ENCODE data around the gene LIMCH1. TPM values are rescaled to one million over a fixed set of nuclear protein-coding genes. Genes with fewer than 3 reads are reported as not detected.

LIMCH1 gene
- total and polyA plus RNA-seq, 2 of the 8 experiments (the other 6 are each of a cell fraction or from before 2014, with no cell fraction given): 2.7 to 3.0 TPM

DNA sequence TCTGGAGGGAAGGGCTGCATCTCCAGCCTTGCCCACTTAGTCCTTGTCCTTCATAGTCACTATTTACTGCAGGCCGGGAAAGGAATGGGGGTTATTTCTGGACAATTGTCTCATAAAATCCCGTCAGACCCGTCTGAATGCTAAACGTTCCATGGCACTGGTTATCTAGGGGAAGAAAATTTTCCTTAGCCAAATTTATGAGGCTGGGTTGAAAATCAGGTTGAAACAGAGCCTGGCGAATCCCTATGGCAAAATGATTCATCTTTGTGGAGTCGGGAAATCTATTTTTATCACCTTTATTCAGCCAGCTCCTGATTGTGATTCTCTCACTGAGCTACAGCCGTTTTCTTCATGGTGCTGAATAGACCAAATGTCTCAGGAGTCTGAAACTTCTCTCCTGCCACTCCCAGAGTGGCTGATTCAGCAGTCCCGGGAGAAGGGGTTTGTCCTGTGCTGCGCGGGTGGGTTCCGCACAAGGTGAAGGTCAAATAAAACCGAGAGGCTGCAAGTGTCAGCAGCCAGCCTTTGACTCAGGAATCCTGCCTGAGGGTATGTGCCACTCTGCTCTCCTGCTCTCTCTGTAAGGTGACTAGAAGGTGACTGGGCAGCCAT is 1.0 kb downstream of the LIMCH1 start:
- Histone ChIP-seq H4K91ac (replicated peaks; ENCODE audit: insufficient read length, low read length) (no peak overlapping the region), H2BK5ac (ENCODE audit: low read depth, low read length) (no peak overlapping the region), H3K23ac (ENCODE audit: insufficient read length) (no peak overlapping the region), H3K14ac (ENCODE audit: insufficient read length) (no peak overlapping the region), H3K4ac (replicated peaks; ENCODE audit: insufficient read length, low read depth, low read length) (no peak overlapping the region), H2BK20ac (ENCODE audit: low read length) (no peak overlapping the region), H3K79me1 (ENCODE audit: low read depth, low read length) (no peaks in the 10 kb centered on the region), H2BK15ac (ENCODE audit: low read length) (peak overlapping the region; percentile 53; the same call in 1 of the 2 replicates), H3K36me3 (ENCODE audit: control insufficient read depth in 2 of 4, insufficient read depth in 4 of 4, low read length in 3 of 4) (no peaks in the 10 kb centered on the region), H3K18ac (ENCODE audit: extremely low read depth, low read length) (no peak overlapping the region), H3K4me1 (replicated peaks in 1 of 4; ENCODE audit: control insufficient read depth in 3 of 4, insufficient read depth in 4 of 4, low read length in 3 of 4) (peaks cover 0 to 9% (median 0%) of the 10 kb centered on the region in 4 experiments; a peak in 1 of 7 replicates), H2BK12ac (ENCODE audit: low read depth, low read length) (no peak overlapping the region), H4K8ac (ENCODE audit: extremely low read depth, insufficient read depth, low read length) (no peak overlapping the region; the same call in 1 of the 2 replicates), H3K4me3 (ENCODE audit: extremely low read depth in 1 of 4, insufficient read depth in 2 of 4, low read depth in 3 of 4, low read length in 4 of 4) (no peak overlapping the region), H2AK5ac (ENCODE audit: low read depth, low read length) (no peak overlapping the region), H3K9ac (replicated peaks in 1 of 4; ENCODE audit: extremely low read depth in 1 of 4, low read depth in 3 of 4, low read length in 3 of 4) (peak overlapping the region in 1 of 4 experiments; percentile 34; a peak in 1 of 7 replicates), H3K56ac (replicated peaks; ENCODE audit: insufficient read length, low read depth, low read length) (no peak overlapping the region), H2AFZ (ENCODE audit: low read length) (no peak overlapping the region), H3K27me3 (replicated peaks in 1 of 4; ENCODE audit: control insufficient read depth in 3 of 4, extremely low read depth in 1 of 4, insufficient read depth in 3 of 4, low read length in 3 of 4) (no peaks in the 10 kb centered on the region), H3K9me3 (ENCODE audit: insufficient read depth in 2 of 2, low read depth in 1 of 2, low read length in 1 of 2) (no peaks in the 10 kb centered on the region), H3K27ac (ENCODE audit: low read depth, low read length) (no peak overlapping the region), H3K4me2 (ENCODE audit: insufficient read depth in 1 of 2, low read depth in 2 of 2, low read length in 2 of 2) (no peak overlapping the region), H4K20me1 (replicated peaks in 1 of 2; ENCODE audit: control insufficient read depth in 1 of 2, insufficient read depth in 2 of 2, low read length in 2 of 2) (no peaks in the 10 kb centered on the region), H3K79me2 (ENCODE audit: control insufficient read depth in 1 of 2, insufficient read depth in 2 of 2, low read length in 2 of 2) (no peaks in the 10 kb centered on the region), H4K5ac (ENCODE audit: insufficient read length, low read depth, low read length) (no peak overlapping the region), H3K23me2 (ENCODE audit: low read depth, low read length) (no peaks in the 10 kb centered on the region), H2BK120ac (replicated peaks; ENCODE audit: low read depth, low read length) (no peak overlapping the region)
- 92% methylated on average over 12 of the region's 12 CpGs; no CpG with 5 or more reads in 1 of the 2 experiments for WGBS, 2 experiments (ENCODE audit: extremely low coverage in 1 of 2, insufficient coverage in 1 of 2, insufficient read length in 1 of 2, insufficient replicate concordance in 2 of 2, low coverage in 1 of 2, low lambda C conversion rate in 2 of 2, missing lambda C conversion rate in 1 of 2)
- ChIA-PET POLR2A (ENCODE audit: partially characterized antibody) (interaction anchor here (0.6 to 2.0 kb wide), 2 partner anchors 14 to 281 kb away, joined by 3 to 6 read pairs; no protein-coding TSS in a partner anchor), CTCF (ENCODE audit: partially characterized antibody) (interaction anchor here (0.8 to 0.9 kb wide), 3 partner anchors 37 to 258 kb away, joined by 3 to 7 read pairs (median 4); no protein-coding TSS in a partner anchor)
- no peak for TF ChIP-seq HDAC2 (IDR thresholded peaks at IDR 0.05; ENCODE audit: borderline replicate concordance in 1 of 2, low read depth in 2 of 2, low read length in 2 of 2)
- no peak for TF ChIP-seq SP1 (IDR thresholded peaks at IDR 0.05; ENCODE audit: low read depth, low read length)
- TF ChIP-seq FOSL1 (IDR thresholded peaks at IDR 0.05; ENCODE audit: insufficient read depth, low read depth, low read length): no peak
- TF ChIP-seq TEAD4 (IDR thresholded peaks at IDR 0.05; ENCODE audit: low read depth, low read length): no peak
- no peak for TF ChIP-seq GABPA (IDR thresholded peaks at IDR 0.05; ENCODE audit: borderline replicate concordance, insufficient read depth, low read length)
- TF ChIP-seq RXRA (IDR thresholded peaks at IDR 0.05; ENCODE audit: insufficient read depth, low read depth, low read length): no peak
- TF ChIP-seq BACH1 (IDR thresholded peaks at IDR 0.05; ENCODE audit: low read length): no peak
- TF ChIP-seq JUN (IDR thresholded peaks at IDR 0.05; ENCODE audit: low read depth, low read length): no peak
- no peak for TF ChIP-seq CBX8 (IDR thresholded peaks at IDR 0.05; ENCODE audit: borderline replicate concordance, low read depth, low read length)
- no peak for TF ChIP-seq JUND (IDR thresholded peaks at IDR 0.05; ENCODE audit: low read length)
- no peak for TF ChIP-seq SRF (IDR thresholded peaks at IDR 0.05; ENCODE audit: low read depth, low read length)
- TF ChIP-seq SUZ12 (IDR thresholded peaks at IDR 0.05; ENCODE audit: low read length): no peak
- no peak for TF ChIP-seq SP4 (IDR thresholded peaks at IDR 0.05; ENCODE audit: low read length)
- DNase-seq (ENCODE audit: low read depth in 1 of 2, low spot score in 2 of 2) (no peak), FAIRE-seq (no peak)
